Keratinocyte (primary cell): ENCODE results near the gene AUH.

Experiments
- EZH2 ChIP-seq: IDR thresholded peaks from one replicate; pipeline ENCODE4 v1.6.1; 2012; ENCODE audit warnings: inconsistent platforms, mild to moderate bottlenecking, low read length, moderate library complexity
- TF ChIP-seq, protein P1 (sequence below), 3 experiments: IDR thresholded peaks in 1 of 3; conservative IDR thresholded peaks in 1 of 3; optimal IDR thresholded peaks in 1 of 3; 2 replicates in 2 of 3; 3 replicates in 1 of 3; pipeline versions ENCODE3 to v1.5.1; 2011; ENCODE audit warnings: low read length in 3 of 3, mild to moderate bottlenecking in 3 of 3, moderate library complexity in 2 of 3, control low read depth in 1 of 3, inconsistent platforms in 1 of 3; ENCODE audit not compliant: insufficient read depth in 2 of 3; ENCODE audit errors: extremely low read depth in 1 of 3

DNA sequence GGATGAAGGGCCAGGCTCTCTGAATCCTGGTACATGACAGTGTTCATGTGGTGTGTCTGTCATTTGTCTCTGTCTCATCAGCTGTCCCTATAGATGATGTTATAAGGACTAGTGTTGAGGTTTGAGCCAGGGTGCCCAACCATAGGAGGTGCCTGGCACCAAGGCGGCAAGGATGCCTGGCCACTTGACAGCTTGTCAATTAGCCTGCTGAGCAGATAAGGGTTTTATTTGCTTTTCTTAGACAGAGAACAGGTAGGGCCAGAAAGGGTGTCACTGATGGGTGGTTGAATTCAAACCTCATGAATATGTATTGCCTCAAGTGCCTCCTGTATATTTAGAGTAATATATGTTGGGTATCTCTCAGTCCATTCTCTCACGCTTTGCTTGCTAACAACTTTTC, 30.1 kb upstream of the AUH start:
- TF ChIP-seq, protein P1, sequence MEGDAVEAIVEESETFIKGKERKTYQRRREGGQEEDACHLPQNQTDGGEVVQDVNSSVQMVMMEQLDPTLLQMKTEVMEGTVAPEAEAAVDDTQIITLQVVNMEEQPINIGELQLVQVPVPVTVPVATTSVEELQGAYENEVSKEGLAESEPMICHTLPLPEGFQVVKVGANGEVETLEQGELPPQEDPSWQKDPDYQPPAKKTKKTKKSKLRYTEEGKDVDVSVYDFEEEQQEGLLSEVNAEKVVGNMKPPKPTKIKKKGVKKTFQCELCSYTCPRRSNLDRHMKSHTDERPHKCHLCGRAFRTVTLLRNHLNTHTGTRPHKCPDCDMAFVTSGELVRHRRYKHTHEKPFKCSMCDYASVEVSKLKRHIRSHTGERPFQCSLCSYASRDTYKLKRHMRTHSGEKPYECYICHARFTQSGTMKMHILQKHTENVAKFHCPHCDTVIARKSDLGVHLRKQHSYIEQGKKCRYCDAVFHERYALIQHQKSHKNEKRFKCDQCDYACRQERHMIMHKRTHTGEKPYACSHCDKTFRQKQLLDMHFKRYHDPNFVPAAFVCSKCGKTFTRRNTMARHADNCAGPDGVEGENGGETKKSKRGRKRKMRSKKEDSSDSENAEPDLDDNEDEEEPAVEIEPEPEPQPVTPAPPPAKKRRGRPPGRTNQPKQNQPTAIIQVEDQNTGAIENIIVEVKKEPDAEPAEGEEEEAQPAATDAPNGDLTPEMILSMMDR (optimal IDR thresholded peaks at IDR 0.05 in 1 of 3, IDR thresholded peaks at IDR 0.05 in 1 of 3, conservative IDR thresholded peaks at IDR 0.05 in 1 of 3; ENCODE audit: extremely low read depth in 1 of 3, insufficient read depth in 2 of 3, low read length in 3 of 3) = no peak
- TF ChIP-seq EZH2 = no peak
